Bronchial epithelial cell (primary cell): Measurements from ENCODE around the gene PTPN6. TPM values are rescaled to one million over a fixed set of nuclear protein-coding genes. Genes with fewer than 3 reads are reported as not detected.
A peak's percentile ranks its signal among the peaks of the same experiment; 100 is the strongest.

Experiments used
- DNase-seq: peaks from one replicate; pipeline ENCODE4 v3.0.0-alpha.2; 2010; ENCODE audit warnings: low read depth
- FAIRE-seq: peaks from 2 replicates; lab custom pipeline; 2011; peaks lifted over from hg19 to GRCh38; lab: Jason Lieb, UNC
- H3K27me3 ChIP-seq: 2 replicates; pipeline ENCODE4 v1.5.1; 2011; ENCODE audit warnings: low read length; ENCODE audit not compliant: control insufficient read depth, insufficient read depth
- H3K36me3 ChIP-seq: 2 replicates; pipeline ENCODE4 v1.5.1; 2011; ENCODE audit warnings: low read length; ENCODE audit not compliant: control insufficient read depth, insufficient read depth
- H3K4me3 ChIP-seq: 2 replicates; pipeline ENCODE4 v1.5.1; 2011; ENCODE audit warnings: mild to moderate bottlenecking, low read depth, low read length, control low read depth
- total RNA-seq: library from RNA; depleted of rRNA; stranded (reverse); fragments of >200 nt; gene quantifications from 2 replicates; pipeline ENCODE4 v1.2.1, GENCODE V29; 2014
- TF ChIP-seq, protein P1 (sequence below): IDR thresholded peaks from 2 replicates; pipeline ENCODE4 v1.5.1; 2011; ENCODE audit warnings: mild to moderate bottlenecking, moderate library complexity, low read length, control low read depth, inconsistent platforms; ENCODE audit not compliant: insufficient read depth, severe bottlenecking

Gene PTPN6
- total RNA-seq, 1 donor from 2014 or later: 12.4 TPM

DNA sequence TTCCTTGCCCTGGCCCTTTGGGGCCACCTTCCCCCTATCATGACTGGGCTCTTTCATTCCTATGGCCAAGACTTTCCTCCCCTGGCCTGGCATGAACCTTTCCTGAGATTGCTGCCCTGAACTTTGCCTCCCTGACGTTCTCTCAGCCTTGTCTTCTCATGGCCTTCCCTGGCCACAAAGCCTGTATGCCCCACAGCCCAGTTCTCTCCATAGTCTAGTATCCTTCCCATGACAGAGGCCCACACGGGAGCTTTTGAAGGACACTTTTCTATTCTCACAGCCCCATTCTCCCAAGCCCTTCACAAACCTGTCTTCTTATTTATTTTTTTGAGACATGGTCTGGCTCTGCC, 12.0 kb upstream of the PTPN6 start:
- H3K36me3 ChIP-seq: peaks cover 15% of the 10 kb centered on the region
- no peak for DNase-seq
- no peak for FAIRE-seq
- no peaks in the 10 kb centered on the region for H3K27me3 ChIP-seq
- TF ChIP-seq, protein P1, sequence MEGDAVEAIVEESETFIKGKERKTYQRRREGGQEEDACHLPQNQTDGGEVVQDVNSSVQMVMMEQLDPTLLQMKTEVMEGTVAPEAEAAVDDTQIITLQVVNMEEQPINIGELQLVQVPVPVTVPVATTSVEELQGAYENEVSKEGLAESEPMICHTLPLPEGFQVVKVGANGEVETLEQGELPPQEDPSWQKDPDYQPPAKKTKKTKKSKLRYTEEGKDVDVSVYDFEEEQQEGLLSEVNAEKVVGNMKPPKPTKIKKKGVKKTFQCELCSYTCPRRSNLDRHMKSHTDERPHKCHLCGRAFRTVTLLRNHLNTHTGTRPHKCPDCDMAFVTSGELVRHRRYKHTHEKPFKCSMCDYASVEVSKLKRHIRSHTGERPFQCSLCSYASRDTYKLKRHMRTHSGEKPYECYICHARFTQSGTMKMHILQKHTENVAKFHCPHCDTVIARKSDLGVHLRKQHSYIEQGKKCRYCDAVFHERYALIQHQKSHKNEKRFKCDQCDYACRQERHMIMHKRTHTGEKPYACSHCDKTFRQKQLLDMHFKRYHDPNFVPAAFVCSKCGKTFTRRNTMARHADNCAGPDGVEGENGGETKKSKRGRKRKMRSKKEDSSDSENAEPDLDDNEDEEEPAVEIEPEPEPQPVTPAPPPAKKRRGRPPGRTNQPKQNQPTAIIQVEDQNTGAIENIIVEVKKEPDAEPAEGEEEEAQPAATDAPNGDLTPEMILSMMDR: no peak
- no peak overlapping the region for H3K4me3 ChIP-seq

DNA sequence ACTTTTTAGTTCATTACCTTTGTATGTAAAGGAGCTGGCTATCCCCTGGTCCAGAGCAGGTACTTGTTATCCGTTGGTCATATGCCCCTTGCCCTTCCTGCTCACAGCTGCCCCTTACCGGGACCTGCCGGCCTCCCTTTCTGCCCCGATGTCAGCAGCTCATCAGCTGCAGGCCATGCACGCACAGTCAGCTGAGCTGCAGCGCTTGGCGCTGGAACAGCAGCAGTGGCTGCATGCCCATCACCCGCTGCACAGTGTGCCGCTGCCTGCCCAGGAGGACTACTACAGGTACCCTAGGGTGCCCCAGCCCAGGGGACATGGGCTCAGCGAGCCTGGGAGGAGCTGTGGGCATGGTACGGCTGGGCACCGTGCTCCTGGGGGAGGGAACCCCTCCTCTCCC, 9.9 kb upstream of the PTPN6 start:
- FAIRE-seq (no peak), DNase-seq (no peak)
- TF ChIP-seq, protein P1: no peak
- Histone ChIP-seq H3K36me3 (peaks cover 13% of the 10 kb centered on the region), H3K4me3 (no peak overlapping the region), H3K27me3 (no peaks in the 10 kb centered on the region)

DNA sequence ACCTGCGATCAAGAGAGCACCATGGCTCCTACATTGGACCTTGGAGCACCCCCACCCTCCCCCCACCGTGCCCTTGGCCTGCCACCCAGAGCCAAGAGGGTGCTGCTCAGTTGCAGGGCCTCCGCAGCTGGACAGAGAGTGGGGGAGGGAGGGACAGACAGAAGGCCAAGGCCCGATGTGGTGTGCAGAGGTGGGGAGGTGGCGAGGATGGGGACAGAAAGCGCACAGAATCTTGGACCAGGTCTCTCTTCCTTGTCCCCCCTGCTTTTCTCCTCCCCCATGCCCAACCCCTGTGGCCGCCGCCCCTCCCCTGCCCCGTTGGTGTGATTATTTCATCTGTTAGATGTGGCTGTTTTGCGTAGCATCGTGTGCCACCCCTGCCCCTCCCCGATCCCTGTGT, 9.4 kb upstream of the PTPN6 start:
- TF ChIP-seq, protein P1: no peak
- H3K36me3 ChIP-seq: peaks cover 11% of the 10 kb centered on the region
- FAIRE-seq (no peak), DNase-seq (no peak)
- H3K4me3 ChIP-seq: no peak overlapping the region
- H3K27me3 ChIP-seq: no peaks in the 10 kb centered on the region

DNA sequence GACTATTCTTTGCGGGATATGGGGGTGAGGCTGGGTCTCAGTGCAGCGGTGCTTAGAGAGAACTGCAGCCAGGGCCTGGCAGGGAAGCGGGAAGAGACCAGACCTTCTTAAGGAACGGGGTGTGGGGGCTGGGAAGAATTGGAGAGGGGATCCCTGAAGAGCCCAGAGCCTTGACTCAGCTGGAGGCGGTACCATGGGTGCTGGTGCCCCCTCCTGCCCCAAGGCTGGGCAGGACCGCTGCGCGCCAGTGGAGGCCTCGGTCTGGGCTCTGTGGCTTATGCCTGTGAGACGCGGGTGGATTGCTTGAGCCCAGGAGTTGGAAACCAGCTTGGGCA, 8.9 kb upstream of the PTPN6 start:
- TF ChIP-seq, protein P1: no peak
- Histone ChIP-seq H3K4me3 (no peak overlapping the region), H3K36me3 (peaks cover 11% of the 10 kb centered on the region), H3K27me3 (no peaks in the 10 kb centered on the region)
- FAIRE-seq (no peak), DNase-seq (no peak)

DNA sequence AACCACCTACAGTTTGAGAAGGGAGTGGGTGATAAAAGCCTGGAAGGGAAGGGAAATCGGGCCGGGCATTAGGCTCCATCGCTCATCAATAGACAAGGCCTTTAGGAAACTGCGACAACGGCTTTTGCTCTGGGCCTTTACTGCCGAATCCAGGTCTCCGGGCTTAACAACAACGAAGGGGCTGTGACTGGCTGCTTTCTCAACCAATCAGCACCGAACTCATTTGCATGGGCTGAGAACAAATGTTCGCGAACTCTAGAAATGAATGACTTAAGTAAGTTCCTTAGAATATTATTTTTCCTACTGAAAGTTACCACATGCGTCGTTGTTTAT, 7.8 kb upstream of the PTPN6 start:
- H3K27me3 ChIP-seq: no peaks in the 10 kb centered on the region
- TF ChIP-seq, protein P1: no peak
- no peak for FAIRE-seq

DNA sequence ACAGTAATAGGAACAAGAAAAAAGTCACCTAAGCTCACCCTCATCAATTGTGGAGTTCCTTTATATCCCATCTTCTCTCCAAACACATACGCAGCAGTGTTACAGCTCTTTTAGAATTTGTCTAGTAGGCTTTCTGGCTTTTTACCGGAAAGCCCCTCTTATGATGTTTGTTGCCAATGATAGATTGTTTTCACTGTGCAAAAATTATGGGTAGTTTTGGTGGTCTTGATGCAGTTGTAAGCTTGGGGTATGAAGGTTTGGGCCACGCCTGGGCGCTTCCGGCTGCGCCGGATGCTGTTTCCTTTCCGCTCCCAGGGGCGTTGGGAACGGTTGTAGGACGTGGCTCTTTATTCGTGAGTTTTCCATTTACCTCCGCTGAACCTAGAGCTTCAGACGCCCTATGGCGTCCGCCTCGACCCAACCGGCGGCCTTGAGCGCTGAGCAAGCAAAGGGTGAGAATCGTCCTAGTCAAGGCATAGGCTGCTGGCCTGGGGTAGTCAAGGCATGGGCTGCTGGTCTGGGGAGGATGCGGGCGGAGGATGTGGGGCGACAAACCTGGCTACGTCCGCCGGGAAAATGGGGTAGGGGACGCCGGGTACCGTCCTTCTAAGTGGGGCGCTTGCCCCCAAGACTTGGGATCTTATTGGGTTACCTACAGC, 7.3 kb upstream of the PTPN6 start, which contains the start of the genes C12orf57 and RNU7-1:
C12orf57 (plus strand) TSS at position 301 of the 659 bp plus-strand sequence; CDS start at position 401, 100 bp downstream.
RNU7-1 (plus strand) TSS at position 95 of the 659 bp plus-strand sequence.
- DNase-seq (peak; percentile 89), FAIRE-seq (no peak)

More for the DNA sequence above, 7.8 kb upstream of the PTPN6 start:
- Histone ChIP-seq H3K36me3 (peaks cover 11% of the 10 kb centered on the region), H3K4me3 (peak overlapping the region; percentile 65)
- DNase-seq: peak; percentile 88

More for the DNA sequence above, 7.3 kb upstream of the PTPN6 start, which contains the start of the genes C12orf57 and RNU7-1:
- TF ChIP-seq, protein P1: no peak
- Histone ChIP-seq H3K4me3 (peak within 1 kb of the TSS; percentile 65), H3K36me3 (peaks cover 11% of the 10 kb centered on the region), H3K27me3 (no peaks in the 10 kb centered on the region)
